Astrocyte (in vitro differentiated cells and primary cell): Measurements from ENCODE around the gene CCDC63.
"Not testable (repeated sequence)": the region's sequence is repeated elsewhere in the genome, so short reads cannot be mapped to it uniquely, and the experiment has no call there.

ENCODE experiments used
- CTCF ChIP-seq: IDR thresholded peaks from 2 replicates; pipeline ENCODE4 v1.5.1; 2011; ENCODE audit warnings: low read depth, mild to moderate bottlenecking, inconsistent platforms, low read length, moderate library complexity; ENCODE audit not compliant: insufficient read depth
- EZH2 ChIP-seq: IDR thresholded peaks from 2 replicates; pipeline ENCODE4 v1.6.1; 2012; ENCODE audit warnings: mild to moderate bottlenecking, low read length, inconsistent platforms; ENCODE audit not compliant: insufficient read depth

GRCh38 chr12:110857954-110858353, 11.2 kb downstream of the CCDC63 start:
- not testable (repeated sequence) for TF ChIP-seq CTCF, EZH2
